ENCODE results near the gene GRAMD1B. TPM values are rescaled to one million over a fixed set of nuclear protein-coding genes. Genes with fewer than 3 reads are reported as not detected.

GRAMD1B gene
- polyA plus RNA-seq, 3 donors: 3.2 to 13.9 (median 3.3) TPM

- Histone ChIP-seq H3K9me3 (replicated peaks in 1 of 2; ENCODE audit: control insufficient read depth in 1 of 2, insufficient read depth in 1 of 2, low read length in 2 of 2) (no peaks in the 10 kb centered on the region), H3K4me2 (replicated peaks; ENCODE audit: extremely low read depth, low read length, poor library complexity, severe bottlenecking) (no peak overlapping the region), H3K4me1 (ENCODE audit: control insufficient read depth in 1 of 2, insufficient read depth in 2 of 2, low read length in 2 of 2) (no peaks in the 10 kb centered on the region), H3K4me3 (replicated peaks in 1 of 3; ENCODE audit: low read depth in 2 of 3, low read length in 3 of 3) (no peak overlapping the region), H3K36me3 (replicated peaks in 1 of 2; ENCODE audit: control insufficient read depth in 1 of 2, insufficient read depth in 2 of 2, low read length in 2 of 2) (peaks cover 0 to 10% of the 10 kb centered on the region in 2 donors), H3K27me3 (ENCODE audit: control insufficient read depth in 2 of 2, insufficient read depth in 2 of 2, low read length in 2 of 2) (no peaks in the 10 kb centered on the region), H2AFZ (ENCODE audit: insufficient read depth, low read depth, low read length, poor library complexity, severe bottlenecking) (no peak overlapping the region), H3K27ac (ENCODE audit: low read depth in 1 of 2, low read length in 2 of 2) (no peak overlapping the region), H3K9ac (ENCODE audit: insufficient read depth, low read length, poor library complexity, severe bottlenecking) (no peak overlapping the region), H4K20me1 (ENCODE audit: insufficient read depth, low read length) (peaks cover 17% of the 10 kb centered on the region), H3K79me2 (ENCODE audit: insufficient read depth, low read length) (peaks cover 31% of the 10 kb centered on the region)
- H3K9me3 Mint-ChIP-seq: no peaks in the 10 kb centered on the region
- no peak for DNase-seq
- no peak for TF ChIP-seq CTCF (IDR thresholded peaks at IDR 0.05)
- H3K4me3 Mint-ChIP-seq: no peak overlapping the region
- H3K27me3 Mint-ChIP-seq (ENCODE audit: low read depth in 3 of 3): peaks cover 0 to 1% (median 0%) of the 10 kb centered on the region in 3 donors
- H3K4me1 Mint-ChIP-seq: peaks cover 22% of the 10 kb centered on the region
- 86% methylated on average over 4 of the region's 6 CpGs for WGBS (ENCODE audit: insufficient coverage)
- peak overlapping the region in 2 of 7 donors; percentile 19 to 55 for H3K27ac Mint-ChIP-seq
- intact Hi-C loops (cut with micrococcal nuclease): no loop called here
- H3K36me3 Mint-ChIP-seq: peaks cover 13 to 29% of the 10 kb centered on the region in 2 donors
These were observed 75.7 kb downstream of the GRAMD1B start for GRCh38 chr11:123505546-123506299.

GRCh38 chr11:123507043-123507442 lies 77.0 kb downstream of the GRAMD1B start:
- Histone ChIP-seq H3K36me3 (replicated peaks in 1 of 2; ENCODE audit: control insufficient read depth in 1 of 2, insufficient read depth in 2 of 2, low read length in 2 of 2) (peaks cover 0 to 10% of the 10 kb centered on the region in 2 donors), H3K4me2 (replicated peaks; ENCODE audit: extremely low read depth, low read length, poor library complexity, severe bottlenecking) (no peak overlapping the region), H3K9ac (ENCODE audit: insufficient read depth, low read length, poor library complexity, severe bottlenecking) (no peak overlapping the region), H3K4me3 (replicated peaks in 1 of 3; ENCODE audit: low read depth in 2 of 3, low read length in 3 of 3) (no peak overlapping the region), H3K27me3 (ENCODE audit: control insufficient read depth in 2 of 2, insufficient read depth in 2 of 2, low read length in 2 of 2) (no peaks in the 10 kb centered on the region), H3K4me1 (ENCODE audit: control insufficient read depth in 1 of 2, insufficient read depth in 2 of 2, low read length in 2 of 2) (no peaks in the 10 kb centered on the region), H3K9me3 (replicated peaks in 1 of 2; ENCODE audit: control insufficient read depth in 1 of 2, insufficient read depth in 1 of 2, low read length in 2 of 2) (no peaks in the 10 kb centered on the region), H3K79me2 (ENCODE audit: insufficient read depth, low read length) (peaks cover 39% of the 10 kb centered on the region), H4K20me1 (ENCODE audit: insufficient read depth, low read length) (peaks cover 29% of the 10 kb centered on the region), H2AFZ (ENCODE audit: insufficient read depth, low read depth, low read length, poor library complexity, severe bottlenecking) (no peak overlapping the region), H3K27ac (ENCODE audit: low read depth in 1 of 2, low read length in 2 of 2) (no peak overlapping the region)
- WGBS (ENCODE audit: insufficient coverage): no CpG with 5 or more reads among the region's 1 CpG
- Mint-ChIP-seq H3K27ac (no peak overlapping the region), H3K27me3 (ENCODE audit: low read depth in 3 of 3) (peaks cover 0 to 1% (median 0%) of the 10 kb centered on the region in 3 donors), H3K36me3 (peaks cover 13 to 30% of the 10 kb centered on the region in 2 donors), H3K4me1 (peaks cover 26% of the 10 kb centered on the region), H3K9me3 (no peaks in the 10 kb centered on the region), H3K4me3 (no peak overlapping the region)
- intact Hi-C loops (cut with micrococcal nuclease): no loop called here
- TF ChIP-seq CTCF (IDR thresholded peaks at IDR 0.05): no peak
- DNase-seq: no peak

Data from CD14-positive monocyte (primary cell).